IPS-NIHi11 (cell line): ENCODE measurements around the gene CIITA.
A peak's percentile ranks its signal among the peaks of the same experiment; 100 is the strongest.
"Not testable (repeated sequence)": the region's sequence is repeated elsewhere in the genome, so short reads cannot be mapped to it uniquely, and the experiment has no call there.

ENCODE experiments used
- DNase-seq: peaks from one replicate; pipeline ENCODE4 v3.0.0; 2012; ENCODE audit warnings: mixed read lengths, low spot score

CIITA gene

GRCh38 chr16:10959161-10959560 lies 82.2 kb downstream of the CIITA start:
- DNase-seq, result no peak

- DNase-seq, result no peak
Observed at GRCh38 chr16:10961231-10961630, 84.2 kb downstream of the CIITA start.

- DNase-seq, result peak; percentile 85
Observed at GRCh38 chr16:10964039-10964890, 87.3 kb downstream of the CIITA start.

- no peak for DNase-seq
Observed at GRCh38 chr16:10964891-10965326, 87.9 kb downstream of the CIITA start.

- DNase-seq, result no peak
Observed at GRCh38 chr16:10965440-10966061, 88.5 kb downstream of the CIITA start.

GRCh38 chr16:10966129-10966528 lies 89.1 kb downstream of the CIITA start:
- DNase-seq, result no peak

GRCh38 chr16:10966559-10966958 lies 89.6 kb downstream of the CIITA start:
- DNase-seq, result not testable (repeated sequence)

- no peak for DNase-seq
Observed at GRCh38 chr16:10967986-10968385, 91.0 kb downstream of the CIITA start.

- DNase-seq, result no peak
Observed at GRCh38 chr16:10968498-10968897, 91.5 kb downstream of the CIITA start.

- no peak for DNase-seq
Observed at GRCh38 chr16:10969615-10970014, 92.6 kb downstream of the CIITA start.

GRCh38 chr16:10970065-10970464 lies 93.1 kb downstream of the CIITA start:
- DNase-seq, result no peak

- DNase-seq, result peak; percentile 72
Observed at GRCh38 chr16:10971560-10971961, 94.6 kb downstream of the CIITA start.

- DNase-seq, result no peak
Observed at GRCh38 chr16:10972108-10972818, 95.3 kb downstream of the CIITA start.

GRCh38 chr16:10972819-10973464 lies 95.9 kb downstream of the CIITA start:
- no peak for DNase-seq

- DNase-seq, result no peak
Observed at GRCh38 chr16:10976634-10977033, 99.6 kb downstream of the CIITA start.

GRCh38 chr16:10978124-10978523 lies 101.1 kb downstream of the CIITA start:
- DNase-seq, result no peak

- DNase-seq, result no peak
Observed at GRCh38 chr16:10978871-10979446, 102.0 kb downstream of the CIITA start.

- DNase-seq, result peak; percentile 31
Observed at GRCh38 chr16:10979717-10980601, 103.0 kb downstream of the CIITA start.

- DNase-seq, result no peak
Observed at GRCh38 chr16:10980813-10981212, 103.8 kb downstream of the CIITA start.

GRCh38 chr16:10981697-10982216 lies 104.8 kb downstream of the CIITA start:
- peak; percentile 61 for DNase-seq
